BLaER1 treated with 17β-estradiol and CSF1 and Interleukin-3, amounts not matched to agents 10 nM and 100 nM (cell line): Measurements from ENCODE around the gene ADAMTS12.
A peak's percentile ranks its signal among the peaks of the same experiment; 100 is the strongest.

Experiments used
- H3K27ac ChIP-seq, 11 experiments: shearing (Covaris generic); formaldehyde crosslinking; 2 replicates each; pipeline ENCODE4 v1.8.1; 2022
- H3K27me3 ChIP-seq, 11 experiments: shearing (Covaris generic); formaldehyde crosslinking; 2 replicates each; pipeline ENCODE4 v1.8.1; 2022
- H3K36me3 ChIP-seq, 11 experiments: shearing (Covaris generic); formaldehyde crosslinking; 2 replicates each; pipeline ENCODE4 v1.8.1; 2022
- H3K4me1 ChIP-seq, 10 experiments: shearing (Covaris generic); formaldehyde crosslinking; 2 replicates each; pipeline ENCODE4 v1.8.1; 2022
- H3K4me2 ChIP-seq, 11 experiments: shearing (Covaris generic); formaldehyde crosslinking; 2 replicates each; pipeline ENCODE4 v1.8.1; 2022
- H3K4me3 ChIP-seq, 10 experiments: shearing (Covaris generic); formaldehyde crosslinking; 2 replicates each; pipeline ENCODE4 v1.8.1; 2022
- H3K9ac ChIP-seq, 11 experiments: shearing (Covaris generic); formaldehyde crosslinking; 2 replicates each; pipeline ENCODE4 v1.8.1; 2022
- H3K9me3 ChIP-seq, 11 experiments: shearing (Covaris generic); formaldehyde crosslinking; replicated peaks in 1 of 11; 2 replicates each; pipeline ENCODE4 v1.8.1; 2022
- H4K20me1 ChIP-seq, 11 experiments: shearing (Covaris generic); formaldehyde crosslinking; 2 replicates each; pipeline ENCODE4 v1.8.1; 2022
- Cebpa-rat ChIP-seq, 11 experiments: shearing (Covaris generic); IDR thresholded peaks; 2 replicates each; pipeline ENCODE4 v1.8.1; 2022

Gene ADAMTS12

DNA sequence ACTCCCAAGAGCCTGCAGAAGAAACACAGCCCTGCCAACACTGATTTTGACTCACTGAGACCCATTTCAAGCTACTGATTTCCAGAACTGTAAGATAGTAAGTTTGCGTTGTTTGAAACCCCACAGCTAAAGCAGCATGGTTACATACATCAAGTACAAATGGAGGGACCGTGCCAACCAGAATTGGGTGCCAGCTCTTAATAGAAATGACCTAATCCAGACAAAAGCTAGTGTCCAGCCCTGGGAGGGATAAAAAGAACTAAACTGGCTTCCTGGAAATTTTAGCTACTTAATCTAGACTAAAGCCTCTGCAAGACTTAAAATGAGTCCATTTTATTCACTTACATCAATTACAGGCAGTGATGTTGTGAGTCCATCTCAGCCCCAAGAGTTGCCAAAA, 122.6 kb downstream of the ADAMTS12 start:
- peaks cover 0 to 3% (median 0%) of the 10 kb centered on the region in 10 experiments; a peak in 1 of 20 replicates for H3K4me1 ChIP-seq
- H3K4me2 ChIP-seq, result no peak overlapping the region
- H3K27ac ChIP-seq, result no peak overlapping the region
- TF ChIP-seq Cebpa-rat (IDR thresholded peaks at IDR 0.05), result no peak
- no peaks in the 10 kb centered on the region for H4K20me1 ChIP-seq
- no peak overlapping the region for H3K9ac ChIP-seq
- H3K9me3 ChIP-seq, result no peaks in the 10 kb centered on the region
- H3K4me3 ChIP-seq, result no peak overlapping the region
- no peaks in the 10 kb centered on the region for H3K36me3 ChIP-seq
- no peaks in the 10 kb centered on the region for H3K27me3 ChIP-seq

DNA sequence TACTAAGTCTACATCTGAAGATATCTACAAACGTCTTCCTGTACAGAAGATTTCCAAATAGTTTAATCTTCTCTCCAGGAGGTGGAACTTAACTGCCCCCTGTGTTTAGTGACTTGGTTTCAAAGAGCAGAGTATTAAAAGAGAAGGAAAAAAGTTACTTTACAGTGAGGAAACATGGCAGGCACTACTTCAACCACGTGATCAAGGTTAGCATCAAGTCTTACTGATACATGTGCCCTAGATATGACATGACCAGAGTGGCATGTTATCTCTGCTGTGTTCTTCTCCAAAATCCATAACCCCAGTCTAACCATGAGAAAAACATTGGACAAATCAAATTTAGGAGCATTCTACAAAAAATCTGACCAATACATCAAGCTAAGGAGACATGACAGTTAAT, 125.8 kb downstream of the ADAMTS12 start:
- H3K9me3 ChIP-seq, result no peaks in the 10 kb centered on the region
- no peaks in the 10 kb centered on the region for H3K27me3 ChIP-seq
- peaks cover 0 to 12% (median 0%) of the 10 kb centered on the region in 10 experiments; a peak in 2 of 20 replicates for H3K4me1 ChIP-seq
- H3K9ac ChIP-seq, result no peak overlapping the region
- H3K4me2 ChIP-seq, result no peak overlapping the region
- no peaks in the 10 kb centered on the region for H4K20me1 ChIP-seq
- H3K4me3 ChIP-seq, result no peak overlapping the region
- H3K27ac ChIP-seq, result no peak overlapping the region
- TF ChIP-seq Cebpa-rat (IDR thresholded peaks at IDR 0.05), result no peak
- H3K36me3 ChIP-seq, result no peaks in the 10 kb centered on the region

- no peaks in the 10 kb centered on the region for H3K36me3 ChIP-seq
- H3K4me2 ChIP-seq, result no peak overlapping the region
- no peaks in the 10 kb centered on the region for H3K27me3 ChIP-seq
- no peak overlapping the region for H3K27ac ChIP-seq
- no peak overlapping the region for H3K4me3 ChIP-seq
- peaks cover 0 to 12% (median 0%) of the 10 kb centered on the region in 10 experiments; a peak in 1 of 20 replicates for H3K4me1 ChIP-seq
- H4K20me1 ChIP-seq, result no peaks in the 10 kb centered on the region
- TF ChIP-seq Cebpa-rat (IDR thresholded peaks at IDR 0.05), result no peak
- H3K9ac ChIP-seq, result no peak overlapping the region
- H3K9me3 ChIP-seq, result no peaks in the 10 kb centered on the region
Observed at GRCh38 chr5:33764786-33765185, 127.0 kb downstream of the ADAMTS12 start.

DNA sequence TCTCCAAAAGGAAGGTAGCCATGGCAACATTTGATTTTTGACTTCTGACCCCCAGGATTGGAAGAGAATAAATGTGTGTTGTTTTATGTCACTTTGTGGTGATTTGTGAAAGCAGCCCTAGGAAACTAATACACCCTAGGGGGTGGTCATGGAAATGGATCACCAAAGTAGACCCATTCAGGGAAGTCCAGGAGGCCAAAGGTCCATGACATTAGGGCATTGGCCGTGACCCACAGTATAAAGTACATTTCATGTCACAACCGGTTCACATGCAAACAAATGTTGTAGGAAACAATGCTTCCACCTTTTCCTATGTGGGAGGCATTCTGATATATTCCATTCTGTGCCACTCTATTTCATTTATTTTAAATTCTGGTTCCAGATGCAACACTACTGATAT, 128.4 kb downstream of the ADAMTS12 start:
- no peak for TF ChIP-seq Cebpa-rat (IDR thresholded peaks at IDR 0.05)
- Histone ChIP-seq H4K20me1 (no peaks in the 10 kb centered on the region), H3K36me3 (no peaks in the 10 kb centered on the region), H3K4me1 (peaks cover 0 to 12% (median 0%) of the 10 kb centered on the region in 10 experiments; a peak in 1 of 20 replicates), H3K4me2 (no peak overlapping the region), H3K9ac (no peak overlapping the region), H3K27ac (no peak overlapping the region), H3K9me3 (no peaks in the 10 kb centered on the region), H3K27me3 (no peaks in the 10 kb centered on the region), H3K4me3 (no peak overlapping the region)

GRCh38 chr5:33762859-33763258, 128.9 kb downstream of the ADAMTS12 start:
- no peak overlapping the region for H3K4me3 ChIP-seq
- H3K4me2 ChIP-seq, result peak overlapping the region in 1 of 11 experiments; percentile 4; a peak in 3 of 22 replicates
- H4K20me1 ChIP-seq, result no peaks in the 10 kb centered on the region
- no peaks in the 10 kb centered on the region for H3K9me3 ChIP-seq
- H3K4me1 ChIP-seq, result peaks cover 0 to 9% (median 0%) of the 10 kb centered on the region in 10 experiments; a peak in 1 of 20 replicates
- no peak overlapping the region for H3K9ac ChIP-seq
- H3K27me3 ChIP-seq, result no peaks in the 10 kb centered on the region
- no peaks in the 10 kb centered on the region for H3K36me3 ChIP-seq
- no peak for TF ChIP-seq Cebpa-rat (IDR thresholded peaks at IDR 0.05)
- H3K27ac ChIP-seq, result no peak overlapping the region

GRCh38 chr5:33761139-33761538, 130.7 kb downstream of the ADAMTS12 start:
- H3K36me3 ChIP-seq, result no peaks in the 10 kb centered on the region
- H3K4me1 ChIP-seq, result peaks cover 0 to 9% (median 0%) of the 10 kb centered on the region in 10 experiments; a peak in 1 of 20 replicates
- H3K9ac ChIP-seq, result no peak overlapping the region
- no peak overlapping the region for H3K4me2 ChIP-seq
- H4K20me1 ChIP-seq, result no peaks in the 10 kb centered on the region
- no peak overlapping the region for H3K27ac ChIP-seq
- TF ChIP-seq Cebpa-rat (IDR thresholded peaks at IDR 0.05), result no peak
- no peak overlapping the region for H3K4me3 ChIP-seq
- no peaks in the 10 kb centered on the region for H3K27me3 ChIP-seq
- H3K9me3 ChIP-seq, result no peaks in the 10 kb centered on the region

- Histone ChIP-seq H3K9me3 (no peaks in the 10 kb centered on the region), H3K4me2 (no peak overlapping the region), H3K4me3 (no peak overlapping the region), H3K4me1 (peaks cover 0 to 9% (median 0%) of the 10 kb centered on the region in 10 experiments; a peak in 1 of 20 replicates), H3K9ac (no peak overlapping the region), H3K36me3 (no peaks in the 10 kb centered on the region), H3K27ac (no peak overlapping the region), H3K27me3 (no peaks in the 10 kb centered on the region), H4K20me1 (no peaks in the 10 kb centered on the region)
- no peak for TF ChIP-seq Cebpa-rat (IDR thresholded peaks at IDR 0.05)
Observed at GRCh38 chr5:33758737-33759136, 133.1 kb downstream of the ADAMTS12 start.

DNA sequence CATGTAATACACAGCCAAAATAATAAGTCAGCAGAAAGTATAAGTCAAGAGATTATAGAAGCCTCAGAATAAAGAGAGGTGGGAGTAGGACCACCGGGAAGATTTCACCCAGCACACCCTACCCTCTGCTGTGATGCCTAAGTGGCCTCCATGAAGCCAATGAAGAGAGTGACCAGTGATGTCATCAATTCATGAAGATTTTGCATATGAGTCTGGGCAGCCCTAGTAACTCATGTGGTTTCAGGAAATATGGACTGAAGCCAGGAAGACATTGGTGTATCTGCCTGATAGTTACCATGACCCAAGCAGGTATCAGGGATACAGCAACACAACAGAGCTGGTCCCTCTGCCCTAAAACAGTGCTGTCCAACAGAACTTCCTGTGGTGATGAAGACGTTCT, 135.3 kb downstream of the ADAMTS12 start:
- H3K9me3 ChIP-seq, result no peaks in the 10 kb centered on the region
- no peak overlapping the region for H3K4me3 ChIP-seq
- no peak overlapping the region for H3K4me2 ChIP-seq
- no peak overlapping the region for H3K27ac ChIP-seq
- no peaks in the 10 kb centered on the region for H3K36me3 ChIP-seq
- H3K27me3 ChIP-seq, result no peaks in the 10 kb centered on the region
- H3K4me1 ChIP-seq, result peaks cover 0 to 5% (median 0%) of the 10 kb centered on the region in 10 experiments; a peak in 1 of 20 replicates
- no peak overlapping the region for H3K9ac ChIP-seq
- H4K20me1 ChIP-seq, result no peaks in the 10 kb centered on the region
- no peak for TF ChIP-seq Cebpa-rat (IDR thresholded peaks at IDR 0.05)

DNA sequence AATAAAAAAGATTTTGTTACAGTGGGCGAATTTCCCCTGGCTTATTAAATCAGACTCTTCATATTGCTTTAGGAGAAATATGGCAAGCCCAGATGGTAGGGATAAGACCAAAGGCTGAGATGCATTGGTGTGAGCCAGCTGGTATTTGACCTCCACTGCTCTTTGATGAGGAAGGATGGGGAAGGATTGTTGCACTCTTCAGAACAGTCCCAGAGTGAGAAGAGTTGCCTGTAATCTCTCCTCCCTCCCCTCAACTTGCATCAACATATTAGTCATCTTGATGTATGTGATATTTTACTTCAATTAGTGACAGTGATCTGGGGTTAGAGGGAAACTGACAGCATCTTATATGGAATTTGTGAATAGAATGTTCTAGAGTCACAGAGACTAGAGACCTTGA, 136.6 kb downstream of the ADAMTS12 start:
- Histone ChIP-seq H3K4me3 (no peak overlapping the region), H3K27ac (no peak overlapping the region), H3K9ac (no peak overlapping the region), H3K4me1 (peaks cover 0 to 5% (median 0%) of the 10 kb centered on the region in 10 experiments; a peak in 1 of 20 replicates), H4K20me1 (no peaks in the 10 kb centered on the region), H3K4me2 (no peak overlapping the region), H3K27me3 (no peaks in the 10 kb centered on the region), H3K9me3 (no peaks in the 10 kb centered on the region), H3K36me3 (no peaks in the 10 kb centered on the region)
- no peak for TF ChIP-seq Cebpa-rat (IDR thresholded peaks at IDR 0.05)

DNA sequence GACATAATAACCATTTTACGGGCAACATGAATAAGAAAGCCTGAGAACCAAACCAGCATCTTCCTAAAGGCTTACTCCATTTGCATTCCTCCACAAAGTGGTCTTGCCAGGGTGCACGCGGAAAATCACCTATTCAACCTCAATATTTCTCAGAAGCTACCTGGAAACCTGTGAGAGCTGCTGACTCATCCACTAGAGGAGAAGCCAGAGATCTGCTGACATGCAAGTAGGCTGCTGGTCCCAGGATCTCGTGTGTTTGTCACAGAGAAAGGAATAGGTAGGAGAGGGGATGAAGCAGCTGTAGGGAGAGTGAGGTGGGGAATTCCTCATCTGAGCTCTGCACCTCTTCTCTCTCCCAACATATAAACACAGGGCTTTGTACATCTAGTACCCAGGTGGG, 138.1 kb downstream of the ADAMTS12 start:
- no peaks in the 10 kb centered on the region for H3K36me3 ChIP-seq
- peaks cover 0 to 5% (median 0%) of the 10 kb centered on the region in 10 experiments; a peak in 1 of 20 replicates for H3K4me1 ChIP-seq
- H3K9ac ChIP-seq, result no peak overlapping the region
- no peaks in the 10 kb centered on the region for H4K20me1 ChIP-seq
- H3K9me3 ChIP-seq, result no peaks in the 10 kb centered on the region
- H3K27me3 ChIP-seq, result no peaks in the 10 kb centered on the region
- no peak overlapping the region for H3K27ac ChIP-seq
- H3K4me2 ChIP-seq, result no peak overlapping the region
- TF ChIP-seq Cebpa-rat (IDR thresholded peaks at IDR 0.05), result no peak
- no peak overlapping the region for H3K4me3 ChIP-seq
